Measurements from ENCODE around the gene ITPKB.
A peak's percentile ranks its signal among the peaks of the same experiment; 100 is the strongest.

ITPKB gene

DNA sequence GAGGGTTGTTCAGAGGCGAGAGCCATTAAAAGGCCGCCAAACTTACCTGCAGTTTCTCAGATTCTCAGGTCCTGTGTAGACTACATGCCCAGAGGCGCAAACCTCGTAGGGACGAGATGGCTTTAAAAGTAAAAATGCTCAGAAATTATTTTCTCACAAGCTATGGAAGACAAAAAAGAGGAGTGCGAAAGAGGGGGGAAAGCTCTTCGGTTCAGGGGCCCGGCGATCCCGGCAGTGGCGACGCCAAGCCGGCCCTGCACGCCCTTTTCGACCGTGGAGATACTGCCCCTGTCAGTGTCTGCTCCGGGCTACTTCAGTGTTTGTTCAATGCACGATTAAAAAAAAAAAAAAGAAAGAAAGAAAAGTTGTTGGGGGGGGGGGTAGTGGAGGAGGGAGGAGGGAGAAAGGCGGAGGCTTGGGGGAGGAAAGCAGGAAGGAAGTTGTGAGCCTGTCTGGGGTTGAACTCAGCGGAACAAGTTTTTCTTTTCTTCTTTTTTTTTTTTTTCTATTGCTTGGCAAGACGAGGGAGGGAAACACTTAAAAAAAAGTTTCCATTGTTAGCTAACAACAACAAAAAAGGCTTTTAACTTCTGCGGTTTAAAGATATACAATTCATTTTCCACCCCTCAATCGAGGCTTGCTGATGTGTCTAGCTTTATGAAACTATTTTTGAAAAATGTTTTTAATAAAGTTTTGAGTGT, at the start of gene ITPKB:
ITPKB (minus strand) TSS at position 288 of the 701 bp plus-strand sequence. CDS start 1,824 bp downstream, outside the sequence.
- TF ChIP-seq EP300 (IDR thresholded peaks at IDR 0.05; ENCODE audit: borderline replicate concordance), result no peak
- TF ChIP-seq, protein P1, sequence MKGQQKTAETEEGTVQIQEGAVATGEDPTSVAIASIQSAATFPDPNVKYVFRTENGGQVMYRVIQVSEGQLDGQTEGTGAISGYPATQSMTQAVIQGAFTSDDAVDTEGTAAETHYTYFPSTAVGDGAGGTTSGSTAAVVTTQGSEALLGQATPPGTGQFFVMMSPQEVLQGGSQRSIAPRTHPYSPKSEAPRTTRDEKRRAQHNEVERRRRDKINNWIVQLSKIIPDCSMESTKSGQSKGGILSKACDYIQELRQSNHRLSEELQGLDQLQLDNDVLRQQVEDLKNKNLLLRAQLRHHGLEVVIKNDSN (IDR thresholded peaks at IDR 0.05), result no peak
- no peak; the same call in 1 of the 2 replicates for TF ChIP-seq ZBTB7A (IDR thresholded peaks at IDR 0.05; ENCODE audit: low read depth)
- TF ChIP-seq, protein P2, sequence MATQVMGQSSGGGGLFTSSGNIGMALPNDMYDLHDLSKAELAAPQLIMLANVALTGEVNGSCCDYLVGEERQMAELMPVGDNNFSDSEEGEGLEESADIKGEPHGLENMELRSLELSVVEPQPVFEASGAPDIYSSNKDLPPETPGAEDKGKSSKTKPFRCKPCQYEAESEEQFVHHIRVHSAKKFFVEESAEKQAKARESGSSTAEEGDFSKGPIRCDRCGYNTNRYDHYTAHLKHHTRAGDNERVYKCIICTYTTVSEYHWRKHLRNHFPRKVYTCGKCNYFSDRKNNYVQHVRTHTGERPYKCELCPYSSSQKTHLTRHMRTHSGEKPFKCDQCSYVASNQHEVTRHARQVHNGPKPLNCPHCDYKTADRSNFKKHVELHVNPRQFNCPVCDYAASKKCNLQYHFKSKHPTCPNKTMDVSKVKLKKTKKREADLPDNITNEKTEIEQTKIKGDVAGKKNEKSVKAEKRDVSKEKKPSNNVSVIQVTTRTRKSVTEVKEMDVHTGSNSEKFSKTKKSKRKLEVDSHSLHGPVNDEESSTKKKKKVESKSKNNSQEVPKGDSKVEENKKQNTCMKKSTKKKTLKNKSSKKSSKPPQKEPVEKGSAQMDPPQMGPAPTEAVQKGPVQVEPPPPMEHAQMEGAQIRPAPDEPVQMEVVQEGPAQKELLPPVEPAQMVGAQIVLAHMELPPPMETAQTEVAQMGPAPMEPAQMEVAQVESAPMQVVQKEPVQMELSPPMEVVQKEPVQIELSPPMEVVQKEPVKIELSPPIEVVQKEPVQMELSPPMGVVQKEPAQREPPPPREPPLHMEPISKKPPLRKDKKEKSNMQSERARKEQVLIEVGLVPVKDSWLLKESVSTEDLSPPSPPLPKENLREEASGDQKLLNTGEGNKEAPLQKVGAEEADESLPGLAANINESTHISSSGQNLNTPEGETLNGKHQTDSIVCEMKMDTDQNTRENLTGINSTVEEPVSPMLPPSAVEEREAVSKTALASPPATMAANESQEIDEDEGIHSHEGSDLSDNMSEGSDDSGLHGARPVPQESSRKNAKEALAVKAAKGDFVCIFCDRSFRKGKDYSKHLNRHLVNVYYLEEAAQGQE (IDR thresholded peaks at IDR 0.05; ENCODE audit: low read depth), result no peak
- TF ChIP-seq CEBPB (IDR thresholded peaks at IDR 0.05), result no peak
- TF ChIP-seq NFIC (IDR thresholded peaks at IDR 0.05), result peak; percentile 18; the same call in 1 of the 2 replicates
- TF ChIP-seq EGR1 (IDR thresholded peaks at IDR 0.05), result no peak
- no peak for TF ChIP-seq FOXM1 (IDR thresholded peaks at IDR 0.05; ENCODE audit: borderline replicate concordance, low read depth)
- TF ChIP-seq YY1 (IDR thresholded peaks at IDR 0.05; ENCODE audit: low read depth), result 0 out of 2 replicates have a peak, but pooled peaks have one; percentile 15
- TF ChIP-seq TAF1 (IDR thresholded peaks at IDR 0.05; ENCODE audit: low read depth), result 0 out of 2 replicates have a peak, but pooled peaks have one; percentile 18
- TF ChIP-seq, protein P3, sequence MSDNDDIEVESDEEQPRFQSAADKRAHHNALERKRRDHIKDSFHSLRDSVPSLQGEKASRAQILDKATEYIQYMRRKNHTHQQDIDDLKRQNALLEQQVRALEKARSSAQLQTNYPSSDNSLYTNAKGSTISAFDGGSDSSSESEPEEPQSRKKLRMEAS (IDR thresholded peaks at IDR 0.05), result no peak; the same call in 1 of the 2 replicates

DNA sequence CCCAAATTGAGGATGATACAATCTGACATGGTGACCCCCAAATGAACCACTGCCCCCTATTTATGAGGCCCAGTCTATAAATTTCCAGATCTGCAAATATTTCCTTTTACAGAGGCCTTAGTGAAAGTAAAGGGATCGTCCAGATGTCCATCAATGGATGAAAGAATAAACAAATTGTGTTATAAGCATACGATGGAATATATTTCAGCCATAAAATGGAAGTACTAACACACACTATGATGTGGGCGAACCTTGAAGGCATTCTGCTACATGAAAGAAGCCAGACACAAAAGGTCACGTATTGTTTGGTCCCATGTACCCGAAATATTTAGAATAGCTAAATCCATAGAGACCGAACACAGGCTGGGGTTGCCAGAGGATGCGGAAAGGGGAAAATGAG, 48.6 kb upstream of the ITPKB start:
- no peak for TF ChIP-seq ZBTB7A (IDR thresholded peaks at IDR 0.05; ENCODE audit: low read depth)
- TF ChIP-seq TAF1 (IDR thresholded peaks at IDR 0.05; ENCODE audit: low read depth), result no peak
- TF ChIP-seq EP300 (IDR thresholded peaks at IDR 0.05; ENCODE audit: borderline replicate concordance), result no peak
- TF ChIP-seq EGR1 (IDR thresholded peaks at IDR 0.05), result no peak
- TF ChIP-seq CREB1 (IDR thresholded peaks at IDR 0.05; ENCODE audit: low read depth), result no peak

DNA sequence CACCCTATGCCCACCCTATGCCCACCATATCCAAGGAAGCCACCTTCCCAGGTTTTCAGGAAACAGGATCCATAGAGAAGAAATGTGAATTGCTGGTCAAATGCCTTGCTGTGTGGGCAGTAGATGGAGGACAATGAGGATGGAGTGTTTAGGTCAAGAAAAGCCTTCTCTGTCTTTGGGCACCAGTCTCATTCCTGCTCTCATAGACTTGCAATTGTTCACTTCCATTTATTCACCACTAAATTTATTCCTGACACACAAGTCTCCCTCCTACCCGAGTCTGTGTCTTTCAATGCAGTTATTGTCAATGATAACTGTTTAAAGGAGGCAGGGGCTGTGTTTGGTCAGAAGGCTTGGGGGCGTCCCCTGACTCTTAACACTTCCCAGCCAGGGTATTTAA, 48.0 kb upstream of the ITPKB start:
- TF ChIP-seq, protein P2 (IDR thresholded peaks at IDR 0.05; ENCODE audit: low read depth), result no peak
- TF ChIP-seq CREB1 (IDR thresholded peaks at IDR 0.05; ENCODE audit: low read depth) (no peak), YY1 (IDR thresholded peaks at IDR 0.05; ENCODE audit: low read depth) (no peak), RAD21 (IDR thresholded peaks at IDR 0.05; ENCODE audit: low read depth) (no peak), ZBTB7A (IDR thresholded peaks at IDR 0.05; ENCODE audit: low read depth) (no peak), EP300 (IDR thresholded peaks at IDR 0.05; ENCODE audit: borderline replicate concordance) (no peak), TCF12 (IDR thresholded peaks at IDR 0.05; ENCODE audit: low read depth) (no peak), TEAD4 (IDR thresholded peaks at IDR 0.05) (no peak), CEBPB (IDR thresholded peaks at IDR 0.05) (no peak), NFIC (IDR thresholded peaks at IDR 0.05) (no peak)
- TF ChIP-seq, protein P1 (IDR thresholded peaks at IDR 0.05), result no peak

DNA sequence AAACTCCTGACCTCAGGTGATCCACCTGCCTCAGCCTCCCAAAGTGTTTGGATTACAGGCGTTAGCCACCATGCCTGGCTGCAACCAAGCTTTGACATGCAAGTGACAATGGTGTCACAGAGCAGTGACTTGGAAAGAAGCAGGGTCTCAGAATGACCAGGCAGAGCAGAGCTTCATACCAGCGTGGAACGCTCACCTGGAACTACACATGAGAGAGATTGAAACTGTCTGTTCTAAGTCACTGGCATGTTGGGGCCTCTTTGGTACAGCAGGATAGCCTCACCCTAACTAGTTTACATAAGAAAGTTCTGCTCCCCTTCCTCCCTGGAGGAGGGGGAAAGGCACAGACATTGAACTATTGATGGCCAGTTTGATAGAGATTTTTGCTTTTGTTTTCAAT, 47.5 kb upstream of the ITPKB start:
- TF ChIP-seq CEBPB (IDR thresholded peaks at IDR 0.05) (no peak), TCF12 (IDR thresholded peaks at IDR 0.05; ENCODE audit: low read depth) (no peak), ZBTB7A (IDR thresholded peaks at IDR 0.05; ENCODE audit: low read depth) (no peak), NFIC (IDR thresholded peaks at IDR 0.05) (no peak), TAF1 (IDR thresholded peaks at IDR 0.05; ENCODE audit: low read depth) (no peak), EGR1 (IDR thresholded peaks at IDR 0.05) (no peak), YY1 (IDR thresholded peaks at IDR 0.05; ENCODE audit: low read depth) (no peak), CREB1 (IDR thresholded peaks at IDR 0.05; ENCODE audit: low read depth) (no peak), FOXM1 (IDR thresholded peaks at IDR 0.05; ENCODE audit: borderline replicate concordance, low read depth) (no peak), RAD21 (IDR thresholded peaks at IDR 0.05; ENCODE audit: low read depth) (no peak), EP300 (IDR thresholded peaks at IDR 0.05; ENCODE audit: borderline replicate concordance) (no peak), TEAD4 (IDR thresholded peaks at IDR 0.05) (no peak)
- TF ChIP-seq, protein P2 (IDR thresholded peaks at IDR 0.05; ENCODE audit: low read depth), result no peak
- TF ChIP-seq, protein P1 (IDR thresholded peaks at IDR 0.05), result no peak
- TF ChIP-seq, protein P3 (IDR thresholded peaks at IDR 0.05), result no peak
